Endothelial cell of umbilical vein (primary cell): ENCODE data around the gene PCNT.

ENCODE experiments used
- EZH2 ChIP-seq: IDR thresholded peaks from 2 replicates; pipeline ENCODE4 v1.6.1; 2012; ENCODE audit warnings: borderline replicate concordance, low read depth, mild to moderate bottlenecking, moderate library complexity, low read length, inconsistent platforms; ENCODE audit not compliant: severe bottlenecking
- JUN ChIP-seq: IDR thresholded peaks from 2 replicates; pipeline ENCODE4 v1.6.1; 2011; ENCODE audit warnings: borderline replicate concordance, low read depth; ENCODE audit not compliant: insufficient read length, insufficient read depth
- MYC ChIP-seq: IDR thresholded peaks from one replicate; pipeline ENCODE4 v1.6.1; 2011; ENCODE audit warnings: mild to moderate bottlenecking, low read depth, low read length
- POLR2A ChIP-seq: IDR thresholded peaks from 2 replicates; pipeline ENCODE4 v1.6.1; 2012; ENCODE audit warnings: low read depth, mild to moderate bottlenecking, control low read depth, low read length
- POLR2AphosphoS5 ChIP-seq: IDR thresholded peaks from 2 replicates; pipeline ENCODE4 v1.6.1; 2012; ENCODE audit warnings: low read depth, mild to moderate bottlenecking, control low read depth, low read length, moderate library complexity; ENCODE audit not compliant: insufficient read depth
- TF ChIP-seq, protein P1 (sequence below), 2 donors: IDR thresholded peaks; 1 replicate in 1 of 2; 2 replicates in 1 of 2; pipeline ENCODE4 v1.5.1; 2011; ENCODE audit warnings: low read length in 2 of 2, mild to moderate bottlenecking in 2 of 2, moderate library complexity in 2 of 2, control low read depth in 1 of 2, inconsistent platforms in 1 of 2, low read depth in 1 of 2; ENCODE audit not compliant: insufficient read depth in 1 of 2; ENCODE audit errors: extremely low read depth in 1 of 2

DNA sequence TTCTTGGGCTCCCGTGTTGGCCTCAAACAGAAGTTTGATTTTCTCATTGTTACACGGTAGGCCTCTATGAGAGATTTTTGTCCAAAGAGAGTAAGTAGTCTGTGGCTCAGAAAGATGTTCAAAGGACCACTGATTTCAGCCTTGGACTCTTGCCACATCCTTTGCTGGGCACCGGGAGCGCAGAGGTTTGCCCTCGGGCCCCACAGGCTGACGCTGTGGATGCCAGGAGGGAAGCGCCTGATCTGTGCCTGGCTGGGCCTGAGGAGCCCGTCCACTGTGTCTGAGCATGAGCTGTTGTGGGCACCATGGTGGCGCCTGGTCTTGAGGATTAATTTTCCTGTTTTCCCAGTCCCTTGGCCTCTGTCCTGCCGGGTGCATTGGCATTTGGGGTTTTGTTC, 52.3 kb downstream of the PCNT start:
- no peak for TF ChIP-seq POLR2AphosphoS5
- TF ChIP-seq, protein P1, sequence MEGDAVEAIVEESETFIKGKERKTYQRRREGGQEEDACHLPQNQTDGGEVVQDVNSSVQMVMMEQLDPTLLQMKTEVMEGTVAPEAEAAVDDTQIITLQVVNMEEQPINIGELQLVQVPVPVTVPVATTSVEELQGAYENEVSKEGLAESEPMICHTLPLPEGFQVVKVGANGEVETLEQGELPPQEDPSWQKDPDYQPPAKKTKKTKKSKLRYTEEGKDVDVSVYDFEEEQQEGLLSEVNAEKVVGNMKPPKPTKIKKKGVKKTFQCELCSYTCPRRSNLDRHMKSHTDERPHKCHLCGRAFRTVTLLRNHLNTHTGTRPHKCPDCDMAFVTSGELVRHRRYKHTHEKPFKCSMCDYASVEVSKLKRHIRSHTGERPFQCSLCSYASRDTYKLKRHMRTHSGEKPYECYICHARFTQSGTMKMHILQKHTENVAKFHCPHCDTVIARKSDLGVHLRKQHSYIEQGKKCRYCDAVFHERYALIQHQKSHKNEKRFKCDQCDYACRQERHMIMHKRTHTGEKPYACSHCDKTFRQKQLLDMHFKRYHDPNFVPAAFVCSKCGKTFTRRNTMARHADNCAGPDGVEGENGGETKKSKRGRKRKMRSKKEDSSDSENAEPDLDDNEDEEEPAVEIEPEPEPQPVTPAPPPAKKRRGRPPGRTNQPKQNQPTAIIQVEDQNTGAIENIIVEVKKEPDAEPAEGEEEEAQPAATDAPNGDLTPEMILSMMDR (IDR thresholded peaks at IDR 0.05; ENCODE audit: extremely low read depth in 1 of 2, insufficient read depth in 1 of 2, low read depth in 1 of 2, low read length in 2 of 2) = no peak
- TF ChIP-seq EZH2 = no peak
- TF ChIP-seq POLR2A = no peak
- TF ChIP-seq MYC = no peak
- TF ChIP-seq JUN = no peak
